ENCODE results near the gene TULP1.

DNA sequence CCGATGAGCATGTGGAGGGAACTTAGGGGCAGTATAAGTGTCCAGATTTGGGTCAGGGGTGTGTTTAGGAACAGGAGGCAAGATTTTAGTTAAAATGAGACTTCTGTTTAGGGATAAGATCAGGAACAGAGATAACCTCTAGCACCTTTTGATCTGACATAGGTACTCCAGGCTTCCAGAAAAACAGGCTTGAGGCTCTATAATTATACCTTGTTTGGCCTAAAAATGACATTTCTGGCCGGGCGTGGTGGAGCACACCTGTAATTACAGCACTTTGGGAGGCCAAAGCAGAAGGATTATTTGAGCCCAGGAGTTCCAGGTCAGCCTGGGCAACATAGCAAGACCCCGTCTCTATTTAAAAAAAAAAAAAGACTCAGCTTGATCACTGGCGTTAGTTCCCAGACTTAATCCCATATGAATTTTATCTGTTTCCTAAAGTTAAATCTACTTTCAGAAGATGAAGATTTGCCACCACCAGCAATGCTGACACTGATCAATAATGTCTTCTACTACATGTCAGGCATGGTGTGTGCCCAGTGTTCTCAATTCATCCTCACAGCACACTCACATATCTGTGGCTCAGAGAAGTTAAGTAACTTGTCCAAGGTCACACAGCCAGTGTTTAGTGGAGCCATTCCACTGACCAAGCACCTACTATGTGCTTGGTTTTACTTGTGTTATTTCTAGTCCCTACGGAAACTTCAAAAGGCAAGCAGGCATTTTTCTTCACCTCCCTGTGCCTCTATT lies 6.0 kb upstream of the TULP1 start:
- TF ChIP-seq POLR2AphosphoS5 (IDR thresholded peaks at IDR 0.05; ENCODE audit: borderline replicate concordance, low read depth, low read length) = no peak
- no peak for TF ChIP-seq EZH2 (IDR thresholded peaks at IDR 0.05)
- TF ChIP-seq FOXP2 (optimal IDR thresholded peaks at IDR 0.05; ENCODE audit: control extremely low read depth, extremely low read length, insufficient read depth) = no peak

Data from SK-N-MC (cell line).